ENCODE data around the gene RBFOX2. TPM values are rescaled to one million over a fixed set of nuclear protein-coding genes. Genes with fewer than 3 reads are reported as not detected.

RBFOX2 gene
- total and polyA plus RNA-seq, 10 of the 15 experiments (the other 5 are each of a cell fraction or from before 2014, with no cell fraction given) = 0.01 to 2.7 (median 0.17) TPM; not detected in 4

DNA sequence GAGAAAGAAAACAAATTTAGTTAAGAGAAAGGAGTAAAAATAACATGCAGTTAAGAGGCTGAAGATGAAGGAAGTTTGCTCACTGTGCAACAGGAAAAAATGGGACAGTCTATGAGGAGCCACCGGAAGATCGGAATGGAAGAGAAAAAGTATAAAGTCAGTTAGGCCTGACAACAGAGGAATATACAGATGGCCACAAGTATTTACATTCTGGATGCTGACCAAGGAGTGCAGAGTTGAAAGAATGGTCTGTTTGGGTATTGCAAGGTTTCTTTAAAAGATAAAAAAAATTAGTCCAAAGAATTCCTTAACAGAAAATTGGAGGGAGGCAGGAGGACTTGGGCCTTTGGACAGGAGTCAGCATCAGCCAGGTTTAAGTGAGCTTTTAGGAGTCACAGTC, 37.5 kb downstream of the RBFOX2 start:
- H2AFZ ChIP-seq (ENCODE audit: control insufficient read depth, low read depth, low read length) = no peak overlapping the region
- no peak overlapping the region for H3K9ac ChIP-seq (ENCODE audit: control insufficient read depth, insufficient read depth, low read length)
- no peak overlapping the region for H3K27ac ChIP-seq (ENCODE audit: control insufficient read depth, insufficient read depth)
- SMC1A ChIA-PET (ENCODE audit: uncharacterized antibody, unreplicated experiment) = no interaction called here
- DNase-seq (ENCODE audit: low read depth, low spot score) = no peak
- H3K4me2 ChIP-seq (ENCODE audit: control insufficient read depth, insufficient read depth) = no peak overlapping the region
- no peak for FAIRE-seq
- no peaks in the 10 kb centered on the region for H3K36me3 ChIP-seq (ENCODE audit: control insufficient read depth in 2 of 2, insufficient read depth in 2 of 2, low read length in 1 of 2)
- H3K27me3 ChIP-seq (replicated peaks in 1 of 2; ENCODE audit: control insufficient read depth in 2 of 2, insufficient read depth in 2 of 2, low read length in 1 of 2) = no peaks in the 10 kb centered on the region; a peak in 1 of 4 replicates
- H4K20me1 ChIP-seq (ENCODE audit: control insufficient read depth, insufficient read depth) = no peaks in the 10 kb centered on the region
- no peaks in the 10 kb centered on the region for H3K79me2 ChIP-seq (ENCODE audit: control insufficient read depth, insufficient read depth, low read length)
- H3K4me1 ChIP-seq (ENCODE audit: control insufficient read depth, insufficient read depth, low read length) = no peaks in the 10 kb centered on the region
- intact Hi-C loops (cut with micrococcal nuclease; ENCODE audit: unreplicated experiment) (no loop called here), in situ Hi-C loops (cut with MboI) (no loop called here)
- POLR2A ChIA-PET = no interaction called here
- no peak overlapping the region for H3K4me3 ChIP-seq
- ATAC-seq = no peak
- BruUV-seq (replicated peaks) = no TSS peak
- CTCF ChIA-PET = interaction anchor here (2.4 kb wide), 1 partner anchor 74 kb away, joined by 5 read pairs; no protein-coding TSS in a partner anchor
- RAD21 ChIA-PET (ENCODE audit: unreplicated experiment) = no interaction called here
- WGBS (ENCODE audit: insufficient coverage, insufficient replicate concordance, low lambda C conversion rate, missing lambda C conversion rate) = 84% methylated on average over 2 of the region's 2 CpGs
- H3K9me3 ChIP-seq (replicated peaks; ENCODE audit: control insufficient read depth, insufficient read depth, low read length) = no peaks in the 10 kb centered on the region; the same call in 2 of the 3 replicates
- TF ChIP-seq, protein P1, sequence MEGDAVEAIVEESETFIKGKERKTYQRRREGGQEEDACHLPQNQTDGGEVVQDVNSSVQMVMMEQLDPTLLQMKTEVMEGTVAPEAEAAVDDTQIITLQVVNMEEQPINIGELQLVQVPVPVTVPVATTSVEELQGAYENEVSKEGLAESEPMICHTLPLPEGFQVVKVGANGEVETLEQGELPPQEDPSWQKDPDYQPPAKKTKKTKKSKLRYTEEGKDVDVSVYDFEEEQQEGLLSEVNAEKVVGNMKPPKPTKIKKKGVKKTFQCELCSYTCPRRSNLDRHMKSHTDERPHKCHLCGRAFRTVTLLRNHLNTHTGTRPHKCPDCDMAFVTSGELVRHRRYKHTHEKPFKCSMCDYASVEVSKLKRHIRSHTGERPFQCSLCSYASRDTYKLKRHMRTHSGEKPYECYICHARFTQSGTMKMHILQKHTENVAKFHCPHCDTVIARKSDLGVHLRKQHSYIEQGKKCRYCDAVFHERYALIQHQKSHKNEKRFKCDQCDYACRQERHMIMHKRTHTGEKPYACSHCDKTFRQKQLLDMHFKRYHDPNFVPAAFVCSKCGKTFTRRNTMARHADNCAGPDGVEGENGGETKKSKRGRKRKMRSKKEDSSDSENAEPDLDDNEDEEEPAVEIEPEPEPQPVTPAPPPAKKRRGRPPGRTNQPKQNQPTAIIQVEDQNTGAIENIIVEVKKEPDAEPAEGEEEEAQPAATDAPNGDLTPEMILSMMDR (IDR thresholded peaks at IDR 0.05 in 2 of 3, conservative IDR thresholded peaks at IDR 0.05 in 1 of 3; ENCODE audit: control insufficient read depth in 2 of 3, extremely low read depth in 1 of 3, insufficient read depth in 1 of 3, low read depth in 3 of 3, low read length in 3 of 3) = no peak
- TF ChIP-seq MTA2 (IDR thresholded peaks at IDR 0.05; ENCODE audit: low read depth) = no peak
- no peak for TF ChIP-seq MEF2B (IDR thresholded peaks at IDR 0.05; ENCODE audit: partially characterized antibody, poor library complexity, severe bottlenecking)
- no peak for TF ChIP-seq KLF5 (IDR thresholded peaks at IDR 0.05; ENCODE audit: partially characterized antibody)
- no peak for TF ChIP-seq MYC (IDR thresholded peaks at IDR 0.05; ENCODE audit: insufficient read depth, insufficient read length, insufficient replicate concordance, low read length, severe bottlenecking)
- no peak for TF ChIP-seq KDM1A (IDR thresholded peaks at IDR 0.05; ENCODE audit: borderline replicate concordance)
- TF ChIP-seq, protein P2, sequence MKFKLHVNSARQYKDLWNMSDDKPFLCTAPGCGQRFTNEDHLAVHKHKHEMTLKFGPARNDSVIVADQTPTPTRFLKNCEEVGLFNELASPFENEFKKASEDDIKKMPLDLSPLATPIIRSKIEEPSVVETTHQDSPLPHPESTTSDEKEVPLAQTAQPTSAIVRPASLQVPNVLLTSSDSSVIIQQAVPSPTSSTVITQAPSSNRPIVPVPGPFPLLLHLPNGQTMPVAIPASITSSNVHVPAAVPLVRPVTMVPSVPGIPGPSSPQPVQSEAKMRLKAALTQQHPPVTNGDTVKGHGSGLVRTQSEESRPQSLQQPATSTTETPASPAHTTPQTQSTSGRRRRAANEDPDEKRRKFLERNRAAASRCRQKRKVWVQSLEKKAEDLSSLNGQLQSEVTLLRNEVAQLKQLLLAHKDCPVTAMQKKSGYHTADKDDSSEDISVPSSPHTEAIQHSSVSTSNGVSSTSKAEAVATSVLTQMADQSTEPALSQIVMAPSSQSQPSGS (IDR thresholded peaks at IDR 0.05; ENCODE audit: low read length) = no peak
- no peak for TF ChIP-seq SIX5 (IDR thresholded peaks at IDR 0.05; ENCODE audit: low read depth, low read length, severe bottlenecking)
- TF ChIP-seq IKZF1 (conservative IDR thresholded peaks at IDR 0.05) = no peak
- no peak for TF ChIP-seq ZBED1 (IDR thresholded peaks at IDR 0.05; ENCODE audit: borderline replicate concordance)
- no peak for TF ChIP-seq BMI1 (IDR thresholded peaks at IDR 0.05; ENCODE audit: borderline replicate concordance)
- TF ChIP-seq ZBTB33 (IDR thresholded peaks at IDR 0.05) = no peak
- no peak for TF ChIP-seq IRF4 (IDR thresholded peaks at IDR 0.05; ENCODE audit: low read depth, low read length)
- TF ChIP-seq, protein P3, sequence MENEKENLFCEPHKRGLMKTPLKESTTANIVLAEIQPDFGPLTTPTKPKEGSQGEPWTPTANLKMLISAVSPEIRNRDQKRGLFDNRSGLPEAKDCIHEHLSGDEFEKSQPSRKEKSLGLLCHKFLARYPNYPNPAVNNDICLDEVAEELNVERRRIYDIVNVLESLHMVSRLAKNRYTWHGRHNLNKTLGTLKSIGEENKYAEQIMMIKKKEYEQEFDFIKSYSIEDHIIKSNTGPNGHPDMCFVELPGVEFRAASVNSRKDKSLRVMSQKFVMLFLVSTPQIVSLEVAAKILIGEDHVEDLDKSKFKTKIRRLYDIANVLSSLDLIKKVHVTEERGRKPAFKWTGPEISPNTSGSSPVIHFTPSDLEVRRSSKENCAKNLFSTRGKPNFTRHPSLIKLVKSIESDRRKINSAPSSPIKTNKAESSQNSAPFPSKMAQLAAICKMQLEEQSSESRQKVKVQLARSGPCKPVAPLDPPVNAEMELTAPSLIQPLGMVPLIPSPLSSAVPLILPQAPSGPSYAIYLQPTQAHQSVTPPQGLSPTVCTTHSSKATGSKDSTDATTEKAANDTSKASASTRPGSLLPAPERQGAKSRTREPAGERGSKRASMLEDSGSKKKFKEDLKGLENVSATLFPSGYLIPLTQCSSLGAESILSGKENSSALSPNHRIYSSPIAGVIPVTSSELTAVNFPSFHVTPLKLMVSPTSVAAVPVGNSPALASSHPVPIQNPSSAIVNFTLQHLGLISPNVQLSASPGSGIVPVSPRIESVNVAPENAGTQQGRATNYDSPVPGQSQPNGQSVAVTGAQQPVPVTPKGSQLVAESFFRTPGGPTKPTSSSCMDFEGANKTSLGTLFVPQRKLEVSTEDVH (IDR thresholded peaks at IDR 0.05; ENCODE audit: low read depth, partially characterized antibody) = no peak
- no peak for TF ChIP-seq POLR2AphosphoS5 (IDR thresholded peaks at IDR 0.05; ENCODE audit: low read length)
- TF ChIP-seq EED (IDR thresholded peaks at IDR 0.05; ENCODE audit: low read depth) = no peak
- TF ChIP-seq PAX8 (IDR thresholded peaks at IDR 0.05) = no peak

All from GM12878 (cell line).